Fibroblast of mammary gland (primary cell): ENCODE data around the gene HOOK2.

ENCODE experiments used
- DNase-seq: peaks from one replicate; pipeline ENCODE4 v3.0.0-alpha.2; 2010; ENCODE audit warnings: low read depth
- H3K4me3 ChIP-seq: 2 replicates; pipeline ENCODE4 v1.5.1; 2011; ENCODE audit warnings: low read depth, mild to moderate bottlenecking, low read length, moderate library complexity; ENCODE audit not compliant: control insufficient read depth
- CTCF ChIP-seq: conservative IDR thresholded peaks from 2 replicates; pipeline ENCODE4 v1.5.1; 2011; ENCODE audit warnings: low read depth, low read length, inconsistent platforms; ENCODE audit not compliant: control insufficient read depth, insufficient read depth

The HOOK2 gene

GRCh38 chr19:12788682-12789097 lies 13.3 kb upstream of the HOOK2 start:
- DNase-seq = peak; percentile 74
- H3K4me3 ChIP-seq = peak overlapping the region; percentile 8
- TF ChIP-seq CTCF = no peak

GRCh38 chr19:12788042-12788681 lies 12.8 kb upstream of the HOOK2 start:
- H3K4me3 ChIP-seq = no peak overlapping the region
- no peak for TF ChIP-seq CTCF
- DNase-seq = no peak

- no peak for DNase-seq
- H3K4me3 ChIP-seq = no peak overlapping the region
- no peak for TF ChIP-seq CTCF
Observed at GRCh38 chr19:12787458-12787857, 12.1 kb upstream of the HOOK2 start.

GRCh38 chr19:12786952-12787351 lies 11.6 kb upstream of the HOOK2 start:
- H3K4me3 ChIP-seq = no peak overlapping the region
- no peak for TF ChIP-seq CTCF
- no peak for DNase-seq

GRCh38 chr19:12786141-12786870 lies 11.0 kb upstream of the HOOK2 start:
- H3K4me3 ChIP-seq = no peak overlapping the region
- DNase-seq = no peak
- no peak for TF ChIP-seq CTCF

- H3K4me3 ChIP-seq = no peak overlapping the region
- DNase-seq = no peak
- TF ChIP-seq CTCF = no peak
Observed at GRCh38 chr19:12785431-12786031, 10.2 kb upstream of the HOOK2 start.
